GM19438 (cell line): ENCODE data around the gene AADAC.
"Not testable (repeated sequence)": the region's sequence is repeated elsewhere in the genome, so short reads cannot be mapped to it uniquely, and the experiment has no call there.

Experiments used
- ATAC-seq: cut with Tn5 transposase; IDR thresholded peaks from one replicate; pipeline ENCODE4 v1.9.1; 2021; ENCODE audit warnings: low read depth; ENCODE audit not compliant: unreplicated experiment

AADAC gene

GRCh38 chr3:151813799-151814198 lies at the start of gene AADAC:
AADAC (plus strand) TSS chr3:151814116; CDS start chr3:151814163, 47 bp downstream.
- no peak for ATAC-seq

DNA sequence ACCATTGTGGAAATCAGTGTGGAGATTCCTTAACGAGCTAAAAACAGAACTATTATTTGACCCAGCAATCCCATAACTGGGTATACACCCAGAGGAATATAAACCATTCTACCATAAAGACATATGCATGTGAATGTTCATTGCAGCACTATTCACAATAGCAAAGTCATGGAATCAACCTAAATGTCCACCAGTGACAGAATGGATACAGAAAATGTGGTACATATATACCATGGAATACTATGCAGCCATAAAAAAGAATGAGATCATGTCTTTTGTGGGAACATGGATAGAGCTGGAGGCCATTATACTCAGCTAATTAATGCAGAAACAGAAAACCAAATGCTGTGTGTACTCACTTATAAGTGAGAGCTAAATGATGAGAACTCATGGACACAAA lies 49.2 kb upstream of the AADAC start:
- not testable (repeated sequence) for ATAC-seq

DNA sequence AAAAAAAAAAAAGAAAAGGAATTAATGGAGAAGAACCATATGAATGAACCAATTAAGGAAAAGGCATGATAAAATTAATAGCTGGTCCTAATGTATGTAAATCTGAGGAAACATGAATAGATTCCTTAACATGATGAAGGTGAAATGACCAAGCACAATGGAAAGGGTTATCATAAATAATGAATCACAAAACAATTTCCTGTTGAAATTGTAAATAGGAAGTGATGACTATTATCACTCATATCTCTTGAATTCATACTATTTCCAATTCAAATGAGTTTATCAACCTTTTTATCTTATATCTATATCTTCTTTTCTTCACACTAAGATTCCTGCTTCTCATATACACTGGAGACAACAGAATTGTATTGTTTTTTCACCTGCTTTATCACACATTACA lies 48.2 kb upstream of the AADAC start:
- ATAC-seq: no peak

DNA sequence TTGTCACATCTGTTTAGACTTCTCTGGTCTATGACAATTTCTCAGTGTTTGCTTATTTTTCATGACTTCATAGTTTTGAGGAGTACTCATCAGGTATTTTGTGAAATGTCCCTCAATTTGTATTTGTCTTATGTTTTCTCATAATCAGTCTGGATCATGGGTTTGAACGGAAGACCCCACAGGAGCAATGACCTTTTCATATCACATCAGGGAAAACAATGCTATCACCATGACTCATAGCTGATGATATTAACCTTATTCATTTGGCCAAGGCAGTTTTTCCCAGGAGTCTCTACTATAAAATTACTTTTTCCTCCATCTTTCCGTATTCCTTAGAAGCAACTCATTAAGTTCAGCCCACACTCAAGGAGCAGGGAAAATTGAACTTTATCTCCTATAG lies 47.5 kb upstream of the AADAC start:
- ATAC-seq: no peak

DNA sequence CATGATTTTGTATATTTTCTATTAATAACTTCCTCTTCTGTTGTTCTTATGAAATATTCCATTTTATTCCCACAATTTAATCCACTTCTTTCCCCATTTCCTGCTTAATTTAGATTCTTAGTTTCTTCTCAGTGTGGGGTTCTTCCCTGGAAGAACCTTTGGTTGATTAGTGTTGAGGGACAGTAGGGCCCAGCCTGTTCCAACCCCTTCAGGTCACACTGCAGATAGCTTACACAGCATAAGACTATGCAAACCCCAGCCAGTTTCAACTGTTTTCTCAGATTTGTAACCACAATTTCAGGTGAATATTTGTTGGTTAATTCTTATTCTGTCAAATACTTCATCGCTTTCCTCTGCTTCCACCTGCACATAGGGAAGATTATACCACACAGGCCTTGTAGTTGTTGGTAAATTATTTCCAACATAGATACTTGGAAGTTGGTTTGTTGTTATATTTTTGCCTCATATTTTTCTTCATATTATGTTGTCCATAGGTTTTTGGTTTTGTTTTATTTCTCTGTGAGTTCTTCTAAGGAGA lies 45.5 kb upstream of the AADAC start:
- no peak for ATAC-seq

DNA sequence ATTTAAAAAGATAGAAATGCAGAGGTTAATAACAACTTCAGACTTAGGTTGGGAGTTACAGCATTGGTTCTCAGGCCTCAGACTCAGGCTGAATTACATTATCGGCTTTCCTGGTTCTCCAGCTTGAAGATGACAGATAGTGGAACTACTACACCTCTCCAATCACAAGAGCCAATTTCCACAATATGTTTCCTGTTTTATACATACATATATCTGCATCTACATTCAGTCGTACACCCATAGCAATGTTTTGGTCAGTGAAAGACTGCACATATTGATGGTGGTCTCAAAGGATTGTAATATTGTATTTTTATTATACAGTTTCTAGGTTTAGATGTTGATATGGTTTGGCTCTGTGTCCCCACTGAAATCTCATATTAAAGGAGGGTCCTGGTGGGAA lies 44.7 kb upstream of the AADAC start:
- no peak for ATAC-seq

DNA sequence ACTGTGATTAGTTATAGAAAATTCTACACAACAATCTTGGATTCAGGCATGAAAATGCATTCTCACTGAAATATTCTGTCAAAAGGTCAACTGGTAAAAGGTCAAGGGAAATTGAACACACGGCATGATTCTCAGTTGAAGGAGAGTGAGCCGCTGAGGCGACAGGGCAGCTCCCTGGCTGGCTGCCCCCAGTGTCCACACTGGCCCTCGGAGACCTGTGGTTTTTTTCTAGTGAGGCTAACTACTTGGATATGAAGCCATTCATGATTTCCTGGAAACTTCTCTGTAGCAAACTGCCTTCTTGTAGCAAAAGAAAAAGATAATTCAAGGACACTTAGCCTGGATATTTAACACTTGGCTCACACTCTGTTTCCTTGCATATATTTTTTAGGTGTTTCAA lies 43.0 kb upstream of the AADAC start:
- ATAC-seq: no peak

- no peak for ATAC-seq
Observed at GRCh38 chr3:151772825-151773480, 41.0 kb upstream of the AADAC start.

GRCh38 chr3:151774235-151774634 lies 39.7 kb upstream of the AADAC start:
- ATAC-seq: no peak

DNA sequence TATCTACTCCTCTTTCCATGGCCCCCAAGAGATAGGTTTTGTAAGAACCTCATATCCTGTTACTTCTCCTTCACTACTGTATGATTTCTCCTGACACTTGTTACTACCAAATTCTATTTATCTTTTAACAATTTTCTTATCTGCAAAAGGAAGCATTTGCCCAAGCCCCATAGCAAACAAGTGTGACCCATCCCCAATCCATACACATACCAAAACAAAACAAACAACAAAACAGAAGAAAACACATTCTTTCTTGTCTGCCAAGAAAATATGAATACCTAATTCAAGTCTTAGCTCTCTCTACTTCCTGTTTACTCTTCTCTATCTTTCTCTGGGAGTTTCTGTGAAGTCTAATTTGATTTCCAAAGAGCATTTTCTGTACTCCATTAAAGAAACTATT lies 39.0 kb upstream of the AADAC start:
- no peak for ATAC-seq

GRCh38 chr3:151775314-151776258 lies 38.3 kb upstream of the AADAC start:
- ATAC-seq: no peak

GRCh38 chr3:151776259-151776740 lies 37.6 kb upstream of the AADAC start:
- no peak for ATAC-seq

- no peak for ATAC-seq
Observed at GRCh38 chr3:151777880-151778279, 36.0 kb upstream of the AADAC start.

GRCh38 chr3:151787626-151788025 lies 26.3 kb upstream of the AADAC start:
- ATAC-seq: no peak

DNA sequence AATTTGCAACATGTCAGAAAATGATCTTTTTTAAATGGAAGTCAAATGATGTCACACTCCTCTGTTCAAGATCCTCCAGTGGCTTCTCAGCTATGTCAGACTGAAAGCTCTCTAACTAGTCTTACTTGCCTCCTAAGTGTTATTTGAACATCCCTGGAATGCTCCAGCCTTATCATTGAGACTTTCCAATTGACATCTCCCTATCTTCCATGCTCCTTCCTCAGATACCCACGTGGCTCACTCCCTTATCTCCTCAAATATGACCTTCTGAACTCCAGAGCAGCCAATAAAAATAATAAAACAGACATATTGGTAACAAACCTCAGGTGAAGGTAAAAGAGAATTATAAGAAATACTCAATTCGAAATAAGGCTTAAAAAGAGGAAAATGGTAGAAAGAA lies 25.5 kb upstream of the AADAC start:
- ATAC-seq: no peak

DNA sequence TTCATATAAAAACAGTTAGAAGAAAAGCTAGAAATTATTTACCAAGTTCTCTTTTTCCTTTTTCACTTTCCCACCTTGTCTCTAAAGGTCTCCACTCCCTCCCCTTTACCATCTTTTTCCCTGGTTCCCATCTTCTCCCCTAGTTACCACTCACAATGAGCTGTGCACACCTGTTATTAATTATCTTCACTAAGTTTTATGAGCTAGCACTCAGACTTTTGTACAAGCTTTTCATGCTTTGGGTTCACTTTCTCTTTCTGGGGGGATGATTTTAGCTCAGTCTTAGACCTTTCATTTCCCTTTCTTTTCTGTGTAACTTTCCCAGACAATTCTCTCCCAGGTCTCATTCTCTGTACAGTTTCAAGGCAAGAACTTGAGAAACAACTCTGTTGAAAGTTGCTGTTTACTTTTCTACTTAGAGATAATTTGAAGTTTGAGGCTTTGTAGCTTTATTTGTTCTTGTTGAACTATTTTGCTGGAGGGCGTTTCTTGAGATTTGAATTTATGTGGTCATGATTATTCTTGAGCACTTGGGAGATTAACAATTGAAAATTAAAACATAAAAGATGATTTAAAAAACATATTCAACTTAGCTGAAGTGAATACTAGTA lies 24.0 kb upstream of the AADAC start:
- no peak for ATAC-seq

GRCh38 chr3:151790763-151791162 lies 23.2 kb upstream of the AADAC start:
- not testable (repeated sequence) for ATAC-seq

DNA sequence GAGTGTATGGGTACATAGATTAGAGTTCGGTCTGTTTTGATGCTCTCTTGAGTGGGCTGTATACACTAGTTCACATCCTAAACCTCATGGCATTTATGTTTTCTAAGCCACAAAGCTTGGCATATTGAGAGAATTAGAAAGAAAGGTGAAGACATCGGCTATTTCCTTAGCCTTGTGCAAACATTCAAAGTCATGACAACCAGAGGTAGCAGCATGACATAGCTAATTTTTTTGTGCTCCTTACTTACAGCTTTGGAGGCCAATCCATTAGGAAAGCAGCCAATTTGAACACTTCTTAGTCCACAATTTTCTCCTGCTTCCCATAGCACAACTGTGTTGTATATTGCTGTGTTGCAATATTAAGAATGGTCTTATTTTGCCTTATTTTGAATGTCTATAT lies 21.5 kb upstream of the AADAC start:
- ATAC-seq: no peak

GRCh38 chr3:151793636-151794035 lies 20.3 kb upstream of the AADAC start:
- ATAC-seq: no peak

GRCh38 chr3:151794080-151794479 lies 19.8 kb upstream of the AADAC start:
- ATAC-seq: no peak

GRCh38 chr3:151795276-151795675 lies 18.6 kb upstream of the AADAC start:
- ATAC-seq: no peak
